Activated naive CD4-positive, alpha-beta T cell treated with anti-CD3 and anti-CD28 coated beads, Interleukin-2, amount 50 U/mL, for 72 hours (primary cell): ENCODE measurements around the gene CTDSP2. TPM values are rescaled to one million over a fixed set of nuclear protein-coding genes. Genes with fewer than 3 reads are reported as not detected.

Source experiments
- ATAC-seq, 2 donors: fragments of 150-1000 bp; cut with Tn5 transposase; 2 replicates each; pipeline ENCODE4 v1.10.0; 2021; ENCODE audit warnings: mild to moderate bottlenecking in 2 of 2, moderate library complexity in 2 of 2
- DNase-seq, 2 donors: peaks; one replicate each; pipeline ENCODE4 v3.0.0; 2021 to 2022; ENCODE audit warnings: low spot score in 2 of 2
- H3K27ac Mint-ChIP-seq, 2 donors: one replicate each; pipeline ENCODE4 v1.8.0; 2022; ENCODE audit warnings: mild to moderate bottlenecking in 2 of 2, mixed read lengths in 2 of 2
- H3K36me3 Mint-ChIP-seq, 2 donors: one replicate each; pipeline ENCODE4 v1.8.0; 2022; ENCODE audit warnings: mixed read lengths in 2 of 2
- H3K9me3 Mint-ChIP-seq, 2 donors: one replicate each; pipeline ENCODE4 v1.8.0; 2022; ENCODE audit warnings: mixed read lengths in 2 of 2
- total RNA-seq, 2 donors: library from RNA; stranded (reverse); gene quantifications; one replicate each; pipeline ENCODE4 v1.2.3, GENCODE V29; 2022

CTDSP2 gene
- total RNA-seq, 2 donors from 2014 or later, result 76.3 to 103 TPM

GRCh38 chr12:57771236-57771872, 75.2 kb downstream of the CTDSP2 start:
- Mint-ChIP-seq H3K27ac (peak overlapping the region; percentile 89 to 94), H3K9me3 (no peaks in the 10 kb centered on the region), H3K36me3 (peaks cover 0 to 29% of the 10 kb centered on the region in 2 donors)
- ATAC-seq (peak; percentile 71 to 84), DNase-seq (peak in 1 of 2 donors; percentile 86)

GRCh38 chr12:57770734-57771133, 75.8 kb downstream of the CTDSP2 start:
- H3K9me3 Mint-ChIP-seq, result no peaks in the 10 kb centered on the region
- DNase-seq, result no peak
- ATAC-seq, result no peak
- H3K36me3 Mint-ChIP-seq, result peaks cover 0 to 24% of the 10 kb centered on the region in 2 donors
- H3K27ac Mint-ChIP-seq, result peak overlapping the region in 1 of 2 donors; percentile 94

Other genes starting within 250 kb of the CTDSP2 start
- 10 to 100 TPM; 14.5 to 33.5 TPM for gene DTX3, start 241.9 kb downstream of the CTDSP2 start, total RNA-seq
- 1 to 10 TPM in 1 of 2 donors, under 1 TPM in 1; 0.68 to 4.8 TPM for gene ARHGEF25, start 235.3 kb downstream of the CTDSP2 start, total RNA-seq
- 1 to 10 TPM; 2.6 to 3.2 TPM for gene B4GALNT1, start 213.5 kb downstream of the CTDSP2 start, total RNA-seq
- gene OS9, start 152.6 kb downstream of the CTDSP2 start, total RNA-seq, result 100 to 1,000 TPM in 1 of 2 donors, 10 to 100 TPM in 1; 87.1 to 116 TPM
- gene AGAP2, start 108.0 kb downstream of the CTDSP2 start, total RNA-seq, result 10 to 100 TPM; 28.9 to 38.4 TPM
- 10 to 100 TPM in 1 of 2 donors, 1 to 10 TPM in 1; 9.7 to 15.1 TPM for gene TSPAN31, start 101.7 kb downstream of the CTDSP2 start, total RNA-seq
- 100 to 1,000 TPM; 183 to 191 TPM for gene CDK4, start 94.4 kb downstream of the CTDSP2 start, total RNA-seq
- gene MARCHF9, start 91.6 kb downstream of the CTDSP2 start, total RNA-seq, result 10 to 100 TPM; 17.4 to 26.4 TPM
- gene CYP27B1, start 79.7 kb downstream of the CTDSP2 start, total RNA-seq, result 10 to 100 TPM in 1 of 2 donors, 1 to 10 TPM in 1; 7.6 to 14.7 TPM
- gene METTL1, start 74.6 kb downstream of the CTDSP2 start, total RNA-seq, result 10 to 100 TPM; 21.3 to 28.5 TPM
- 1 to 10 TPM; 3.1 to 3.6 TPM for gene EEF1AKMT3, start 74.1 kb downstream of the CTDSP2 start, total RNA-seq
- 10 to 100 TPM; 35.9 to 50.2 TPM for gene TSFM, start 63.9 kb downstream of the CTDSP2 start, total RNA-seq
- gene AVIL, start 28.0 kb downstream of the CTDSP2 start, total RNA-seq, result 1 to 10 TPM in 1 of 2 donors, under 1 TPM in 1; 0.23 to 3.1 TPM
- 10 to 100 TPM; 15.3 to 15.5 TPM for gene ATP23, start 94.8 kb upstream of the CTDSP2 start, total RNA-seq